ENCODE results near the gene KANK2. TPM values are rescaled to one million over a fixed set of nuclear protein-coding genes. Genes with fewer than 3 reads are reported as not detected.

Gene KANK2
- total and polyA plus RNA-seq, 2 of the 8 experiments (the other 6 are each of a cell fraction or from before 2014, with no cell fraction given), result 25.2 to 42.3 TPM

DNA sequence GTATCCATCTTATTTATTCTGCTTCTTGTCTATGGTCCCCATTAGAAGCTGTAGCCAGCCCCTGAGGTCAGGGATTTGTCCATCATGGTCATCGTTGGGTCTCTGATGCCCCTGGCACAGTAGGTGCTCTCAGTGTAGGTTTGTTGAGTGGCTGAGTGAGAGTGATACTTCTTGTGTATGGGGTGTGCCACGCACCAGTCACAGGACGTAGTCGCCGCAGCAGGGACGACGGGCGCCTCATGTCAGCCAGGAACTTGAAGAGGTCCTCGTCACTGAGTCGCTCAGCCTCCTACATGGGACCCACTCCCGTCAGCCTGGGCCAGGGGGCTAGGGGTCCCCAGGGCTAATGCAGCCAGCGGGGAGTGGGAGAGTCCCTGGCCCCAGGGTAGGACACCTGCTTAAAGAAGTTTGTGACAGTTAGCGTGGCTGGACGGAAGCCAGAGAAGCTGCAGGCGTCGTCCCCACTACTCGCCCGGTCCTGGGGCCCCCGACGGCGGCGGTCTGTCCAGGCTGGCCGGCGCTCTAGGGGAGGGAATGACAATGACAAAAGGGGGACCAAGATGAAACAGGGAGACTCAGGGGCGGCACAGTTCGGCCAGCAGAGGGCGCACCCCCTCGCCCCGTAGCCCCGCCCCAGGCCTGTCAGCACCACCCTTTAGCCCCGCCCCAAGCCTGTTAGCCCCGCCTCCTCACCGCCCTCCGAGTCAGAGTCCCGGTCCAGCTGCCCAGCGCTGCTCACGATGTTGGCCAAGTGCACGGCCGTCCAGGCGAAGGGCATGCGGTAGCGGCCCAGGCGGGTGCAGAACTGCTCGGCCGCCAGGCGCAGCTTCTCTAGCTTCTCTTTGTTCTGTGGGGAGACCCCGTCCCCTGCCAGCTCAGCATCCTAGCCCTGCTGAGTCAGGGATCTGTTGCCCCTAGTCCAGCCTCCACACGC, 45.8 kb upstream of the KANK2 start:
- Histone ChIP-seq H2BK15ac (ENCODE audit: low read length) (peak overlapping the region; percentile 61; the same call in 1 of the 2 replicates), H2AFZ (ENCODE audit: low read length) (0 out of 2 replicates have a peak overlapping the region, but pooled peaks have one; percentile 22), H4K8ac (ENCODE audit: extremely low read depth, insufficient read depth, low read length) (0 out of 2 replicates have a peak overlapping the region, but pooled peaks have one; percentile 74), H3K79me1 (ENCODE audit: low read depth, low read length) (no peaks in the 10 kb centered on the region), H3K9ac (replicated peaks in 1 of 4; ENCODE audit: extremely low read depth in 1 of 4, low read depth in 3 of 4, low read length in 3 of 4) (no peak overlapping the region), H3K4me2 (ENCODE audit: insufficient read depth in 1 of 2, low read depth in 2 of 2, low read length in 2 of 2) (peak overlapping the region; percentile 20 to 69; a peak in 3 of 4 replicates), H2AK5ac (ENCODE audit: low read depth, low read length) (peak overlapping the region; percentile 40; the same call in 1 of the 2 replicates), H2BK5ac (ENCODE audit: low read depth, low read length) (no peak overlapping the region), H3K23ac (ENCODE audit: insufficient read length) (no peak overlapping the region), H4K20me1 (replicated peaks in 1 of 2; ENCODE audit: control insufficient read depth in 1 of 2, insufficient read depth in 2 of 2, low read length in 2 of 2) (peaks cover 0 to 6% of the 10 kb centered on the region in 2 experiments), H2BK20ac (ENCODE audit: low read length) (no peak overlapping the region), H3K4me1 (replicated peaks in 1 of 4; ENCODE audit: control insufficient read depth in 3 of 4, insufficient read depth in 4 of 4, low read length in 3 of 4) (peaks cover 3 to 5% (median 4%) of the 10 kb centered on the region in 4 experiments; a peak in 4 of 7 replicates), H3K18ac (ENCODE audit: extremely low read depth, low read length) (peak overlapping the region; percentile 32), H3K4ac (replicated peaks; ENCODE audit: insufficient read length, low read depth, low read length) (no peak overlapping the region), H3K4me3 (ENCODE audit: extremely low read depth in 1 of 4, insufficient read depth in 2 of 4, low read depth in 3 of 4, low read length in 4 of 4) (peak overlapping the region in 2 of 4 experiments; percentile 34 to 37; a peak in 5 of 8 replicates), H3K27ac (ENCODE audit: low read depth, low read length) (no peak overlapping the region), H4K5ac (ENCODE audit: insufficient read length, low read depth, low read length) (peak overlapping the region; percentile 10), H3K27me3 (replicated peaks in 1 of 4; ENCODE audit: control insufficient read depth in 3 of 4, extremely low read depth in 1 of 4, insufficient read depth in 3 of 4, low read length in 3 of 4) (no peaks in the 10 kb centered on the region), H3K23me2 (ENCODE audit: low read depth, low read length) (no peaks in the 10 kb centered on the region), H3K14ac (ENCODE audit: insufficient read length) (no peak overlapping the region), H2BK12ac (ENCODE audit: low read depth, low read length) (peak overlapping the region; percentile 50; the same call in 1 of the 2 replicates), H3K36me3 (ENCODE audit: control insufficient read depth in 2 of 4, insufficient read depth in 4 of 4, low read length in 3 of 4) (peaks cover 0 to 7% (median 3%) of the 10 kb centered on the region in 4 experiments; a peak in 5 of 8 replicates), H3K9me3 (ENCODE audit: insufficient read depth in 2 of 2, low read depth in 1 of 2, low read length in 1 of 2) (no peaks in the 10 kb centered on the region), H3K79me2 (ENCODE audit: control insufficient read depth in 1 of 2, insufficient read depth in 2 of 2, low read length in 2 of 2) (no peaks in the 10 kb centered on the region), H2BK120ac (replicated peaks; ENCODE audit: low read depth, low read length) (no peak overlapping the region), H4K91ac (replicated peaks; ENCODE audit: insufficient read length, low read length) (peak overlapping the region; percentile 54), H3K56ac (replicated peaks; ENCODE audit: insufficient read length, low read depth, low read length) (no peak overlapping the region)
- CTCF ChIA-PET (ENCODE audit: partially characterized antibody), result interaction anchor here (0.5 to 2.8 kb wide), 21 partner anchors 10 to 1939 kb away, joined by 3 to 10 read pairs (median 3); no protein-coding TSS in a partner anchor
- WGBS, 2 experiments (ENCODE audit: extremely low coverage in 1 of 2, insufficient coverage in 1 of 2, insufficient read length in 1 of 2, insufficient replicate concordance in 2 of 2, low coverage in 1 of 2, low lambda C conversion rate in 2 of 2, missing lambda C conversion rate in 1 of 2), result 35% methylated on average over 44 of the region's 48 CpGs; no CpG with 5 or more reads in 1 of the 2 experiments
- POLR2A ChIA-PET (ENCODE audit: partially characterized antibody), result interaction anchor here (0.6 to 2.6 kb wide), 4 partner anchors 12 to 138 kb away, joined by 3 to 9 read pairs (median 3); no protein-coding TSS in a partner anchor
- FAIRE-seq (no peak), DNase-seq (ENCODE audit: low read depth in 1 of 2, low spot score in 2 of 2) (peak; percentile 70 to 100)
- TF ChIP-seq KDM5A (IDR thresholded peaks at IDR 0.05; ENCODE audit: low read length) (no peak), GTF2F1 (IDR thresholded peaks at IDR 0.05; ENCODE audit: borderline replicate concordance, low read depth, low read length) (no peak), NRF1 (IDR thresholded peaks at IDR 0.05; ENCODE audit: low read depth, low read length) (no peak), SIRT6 (IDR thresholded peaks at IDR 0.05; ENCODE audit: low read length) (no peak), YY1 (IDR thresholded peaks at IDR 0.05; ENCODE audit: low read depth, low read length) (no peak)
- TF ChIP-seq, protein P1, sequence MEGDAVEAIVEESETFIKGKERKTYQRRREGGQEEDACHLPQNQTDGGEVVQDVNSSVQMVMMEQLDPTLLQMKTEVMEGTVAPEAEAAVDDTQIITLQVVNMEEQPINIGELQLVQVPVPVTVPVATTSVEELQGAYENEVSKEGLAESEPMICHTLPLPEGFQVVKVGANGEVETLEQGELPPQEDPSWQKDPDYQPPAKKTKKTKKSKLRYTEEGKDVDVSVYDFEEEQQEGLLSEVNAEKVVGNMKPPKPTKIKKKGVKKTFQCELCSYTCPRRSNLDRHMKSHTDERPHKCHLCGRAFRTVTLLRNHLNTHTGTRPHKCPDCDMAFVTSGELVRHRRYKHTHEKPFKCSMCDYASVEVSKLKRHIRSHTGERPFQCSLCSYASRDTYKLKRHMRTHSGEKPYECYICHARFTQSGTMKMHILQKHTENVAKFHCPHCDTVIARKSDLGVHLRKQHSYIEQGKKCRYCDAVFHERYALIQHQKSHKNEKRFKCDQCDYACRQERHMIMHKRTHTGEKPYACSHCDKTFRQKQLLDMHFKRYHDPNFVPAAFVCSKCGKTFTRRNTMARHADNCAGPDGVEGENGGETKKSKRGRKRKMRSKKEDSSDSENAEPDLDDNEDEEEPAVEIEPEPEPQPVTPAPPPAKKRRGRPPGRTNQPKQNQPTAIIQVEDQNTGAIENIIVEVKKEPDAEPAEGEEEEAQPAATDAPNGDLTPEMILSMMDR (IDR thresholded peaks at IDR 0.05; ENCODE audit: control extremely low read depth in 1 of 3, insufficient read depth in 1 of 3, low read depth in 1 of 3, low read length in 3 of 3), result peak; percentile 61 to 80 (median 67)
- TF ChIP-seq, protein P2, sequence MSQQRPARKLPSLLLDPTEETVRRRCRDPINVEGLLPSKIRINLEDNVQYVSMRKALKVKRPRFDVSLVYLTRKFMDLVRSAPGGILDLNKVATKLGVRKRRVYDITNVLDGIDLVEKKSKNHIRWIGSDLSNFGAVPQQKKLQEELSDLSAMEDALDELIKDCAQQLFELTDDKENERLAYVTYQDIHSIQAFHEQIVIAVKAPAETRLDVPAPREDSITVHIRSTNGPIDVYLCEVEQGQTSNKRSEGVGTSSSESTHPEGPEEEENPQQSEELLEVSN (IDR thresholded peaks at IDR 0.05), result no peak

Measured in H1 (cell line).